Measurements from ENCODE around the gene KCNT2. TPM values are rescaled to one million over a fixed set of nuclear protein-coding genes. Genes with fewer than 3 reads are reported as not detected.

KCNT2 gene
- total and polyA plus RNA-seq, 2 donors (not counting 3 experiments of a cell fraction or from before 2014, with no cell fraction given), result 0.46 to 1.6 TPM

DNA sequence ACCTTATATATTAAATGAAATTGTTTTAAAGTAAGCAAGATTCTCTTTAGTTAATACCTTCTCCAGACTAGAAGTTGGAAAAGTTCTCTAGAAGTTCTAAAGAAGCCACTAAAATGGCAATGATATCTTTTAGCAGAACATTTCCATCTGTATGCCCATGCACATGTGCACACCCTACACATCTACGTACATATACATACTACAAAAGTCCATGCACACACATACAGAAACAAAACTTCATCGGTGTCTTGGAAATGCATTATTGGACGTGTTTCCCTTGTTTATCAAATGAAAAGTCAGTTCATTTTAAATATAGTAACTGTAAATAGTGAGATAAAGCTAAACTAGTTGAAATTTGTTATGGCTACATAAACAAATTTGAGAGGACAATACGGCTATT, 114.4 kb downstream of the KCNT2 start:
- no peaks in the 10 kb centered on the region for H3K9me1 ChIP-seq (replicated peaks; ENCODE audit: control insufficient read depth, extremely low read depth, insufficient read depth, low read length)
- no peak for DNase-seq (ENCODE audit: low read depth, low spot score)
- no peak overlapping the region for H3K9ac ChIP-seq (replicated peaks; ENCODE audit: extremely low read depth, insufficient read depth, low read length)
- ChIA-PET CTCF (no interaction called here), POLR2A (no interaction called here)
- H3K79me2 ChIP-seq (ENCODE audit: control insufficient read depth, insufficient read depth, low read length), result no peaks in the 10 kb centered on the region
- dilution Hi-C loops (cut with MboI; ENCODE audit: extremely low pct_ligation_motif_present, low sequenced_read_pairs), result no loop called here
- no peaks in the 10 kb centered on the region for H3K9me3 ChIP-seq (replicated peaks; ENCODE audit: control insufficient read depth, insufficient read depth, low read length)
- no peak for FAIRE-seq
- H2AFZ ChIP-seq (ENCODE audit: low read depth, low read length), result no peak overlapping the region
- H3K36me3 ChIP-seq (ENCODE audit: control insufficient read depth in 2 of 2, extremely low read depth in 1 of 2, insufficient read depth in 2 of 2, low read length in 2 of 2), result no peaks in the 10 kb centered on the region
- H3K4me3 ChIP-seq (replicated peaks in 1 of 3; ENCODE audit: insufficient read depth in 1 of 3, low read depth in 1 of 3, low read length in 3 of 3), result no peak overlapping the region
- H3K4me1 ChIP-seq (ENCODE audit: control insufficient read depth, extremely low read depth, insufficient read depth, low read length), result no peaks in the 10 kb centered on the region
- no peak for TF ChIP-seq FOS (IDR thresholded peaks at IDR 0.05; ENCODE audit: borderline replicate concordance, insufficient read depth, low read length)
- TF ChIP-seq JUN (IDR thresholded peaks at IDR 0.05; ENCODE audit: borderline replicate concordance, insufficient read depth, insufficient read length, low read depth), result no peak
- TF ChIP-seq, protein P1, sequence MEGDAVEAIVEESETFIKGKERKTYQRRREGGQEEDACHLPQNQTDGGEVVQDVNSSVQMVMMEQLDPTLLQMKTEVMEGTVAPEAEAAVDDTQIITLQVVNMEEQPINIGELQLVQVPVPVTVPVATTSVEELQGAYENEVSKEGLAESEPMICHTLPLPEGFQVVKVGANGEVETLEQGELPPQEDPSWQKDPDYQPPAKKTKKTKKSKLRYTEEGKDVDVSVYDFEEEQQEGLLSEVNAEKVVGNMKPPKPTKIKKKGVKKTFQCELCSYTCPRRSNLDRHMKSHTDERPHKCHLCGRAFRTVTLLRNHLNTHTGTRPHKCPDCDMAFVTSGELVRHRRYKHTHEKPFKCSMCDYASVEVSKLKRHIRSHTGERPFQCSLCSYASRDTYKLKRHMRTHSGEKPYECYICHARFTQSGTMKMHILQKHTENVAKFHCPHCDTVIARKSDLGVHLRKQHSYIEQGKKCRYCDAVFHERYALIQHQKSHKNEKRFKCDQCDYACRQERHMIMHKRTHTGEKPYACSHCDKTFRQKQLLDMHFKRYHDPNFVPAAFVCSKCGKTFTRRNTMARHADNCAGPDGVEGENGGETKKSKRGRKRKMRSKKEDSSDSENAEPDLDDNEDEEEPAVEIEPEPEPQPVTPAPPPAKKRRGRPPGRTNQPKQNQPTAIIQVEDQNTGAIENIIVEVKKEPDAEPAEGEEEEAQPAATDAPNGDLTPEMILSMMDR (IDR thresholded peaks at IDR 0.05; ENCODE audit: extremely low read depth in 1 of 2, insufficient read depth in 1 of 2, low read depth in 1 of 2, low read length in 2 of 2), result no peak
- TF ChIP-seq POLR2A (IDR thresholded peaks at IDR 0.05; ENCODE audit: low read depth, low read length), result no peak
- no peak for TF ChIP-seq GATA2 (IDR thresholded peaks at IDR 0.05; ENCODE audit: insufficient read depth, insufficient read length, low read depth, low read length)
- no peak for TF ChIP-seq MYC (IDR thresholded peaks at IDR 0.05; ENCODE audit: low read depth, low read length)
- no peak for TF ChIP-seq EZH2 (IDR thresholded peaks at IDR 0.05; ENCODE audit: borderline replicate concordance, low read depth, low read length, severe bottlenecking)
- TF ChIP-seq POLR2AphosphoS5 (IDR thresholded peaks at IDR 0.05; ENCODE audit: insufficient read depth, low read depth, low read length), result no peak
- TF ChIP-seq, protein P2, sequence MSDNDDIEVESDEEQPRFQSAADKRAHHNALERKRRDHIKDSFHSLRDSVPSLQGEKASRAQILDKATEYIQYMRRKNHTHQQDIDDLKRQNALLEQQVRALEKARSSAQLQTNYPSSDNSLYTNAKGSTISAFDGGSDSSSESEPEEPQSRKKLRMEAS (IDR thresholded peaks at IDR 0.05; ENCODE audit: insufficient read depth, insufficient read length), result no peak
- H3K27me3 ChIP-seq (ENCODE audit: control insufficient read depth in 2 of 2, insufficient read depth in 2 of 2, low read length in 2 of 2), result no peaks in the 10 kb centered on the region
- H3K27ac ChIP-seq (ENCODE audit: insufficient read depth, low read depth, low read length), result no peak overlapping the region
- no peak overlapping the region for H3K4me2 ChIP-seq (ENCODE audit: insufficient read depth, low read length)
- no TSS peak for BruUV-seq (replicated peaks)
- intact Hi-C loops (cut with micrococcal nuclease), result no loop called here
- H4K20me1 ChIP-seq (replicated peaks; ENCODE audit: control insufficient read depth, extremely low read depth, insufficient read depth, low read length), result no peaks in the 10 kb centered on the region
